Measurements from ENCODE around the gene PHACTR4. TPM values are rescaled to one million over a fixed set of nuclear protein-coding genes. Genes with fewer than 3 reads are reported as not detected.
A peak's percentile ranks its signal among the peaks of the same experiment; 100 is the strongest.

The PHACTR4 gene
- total and polyA plus RNA-seq, 9 of the 15 experiments (the other 6 are each of a cell fraction or from before 2014, with no cell fraction given) = 6.4 to 43.6 (median 14.2) TPM

DNA sequence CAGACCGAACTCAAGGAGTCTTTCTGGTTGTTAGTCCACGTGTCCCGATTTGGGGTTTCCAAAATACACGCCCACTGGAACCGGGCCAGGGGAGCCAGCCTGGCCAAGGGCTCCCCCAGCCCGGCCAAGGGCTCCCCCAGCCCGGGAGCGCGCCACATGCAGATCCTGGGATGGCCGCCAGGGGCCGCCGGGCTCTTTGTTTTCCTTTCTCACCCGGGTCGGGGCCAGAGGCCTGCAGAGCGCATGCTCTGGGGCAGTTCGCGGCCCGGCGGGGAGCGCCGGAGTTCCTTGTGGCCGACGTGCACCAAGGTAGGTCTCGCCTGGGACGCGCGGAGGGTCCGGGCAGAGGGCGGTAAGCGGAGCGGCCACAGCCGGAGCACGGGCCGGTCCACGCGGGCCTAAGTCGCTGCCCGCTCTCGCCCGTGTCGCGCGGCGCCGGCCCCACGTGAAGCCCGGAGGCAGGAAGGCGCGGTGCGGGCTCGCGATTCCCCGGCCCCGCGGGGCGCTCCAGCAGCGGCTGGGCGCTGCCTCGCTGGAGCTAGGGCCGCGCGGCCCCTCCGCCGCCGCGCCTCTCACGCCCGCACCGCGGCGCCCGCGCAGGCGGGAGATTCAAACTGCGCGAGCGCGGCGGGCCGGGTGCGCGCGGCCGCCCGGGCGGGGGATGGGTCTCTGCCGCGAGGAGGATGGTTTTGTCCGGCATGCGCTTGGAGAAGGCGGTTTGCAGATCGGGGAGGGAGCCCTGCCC is 148.6 kb downstream of the PHACTR4 start (continued):
- TF ChIP-seq, protein P1, sequence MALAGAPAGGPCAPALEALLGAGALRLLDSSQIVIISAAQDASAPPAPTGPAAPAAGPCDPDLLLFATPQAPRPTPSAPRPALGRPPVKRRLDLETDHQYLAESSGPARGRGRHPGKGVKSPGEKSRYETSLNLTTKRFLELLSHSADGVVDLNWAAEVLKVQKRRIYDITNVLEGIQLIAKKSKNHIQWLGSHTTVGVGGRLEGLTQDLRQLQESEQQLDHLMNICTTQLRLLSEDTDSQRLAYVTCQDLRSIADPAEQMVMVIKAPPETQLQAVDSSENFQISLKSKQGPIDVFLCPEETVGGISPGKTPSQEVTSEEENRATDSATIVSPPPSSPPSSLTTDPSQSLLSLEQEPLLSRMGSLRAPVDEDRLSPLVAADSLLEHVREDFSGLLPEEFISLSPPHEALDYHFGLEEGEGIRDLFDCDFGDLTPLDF (CRISPR knock-in tag; IDR thresholded peaks at IDR 0.05) = peak; percentile 66; the same call in 1 of the 2 replicates
- TF ChIP-seq, protein P2, sequence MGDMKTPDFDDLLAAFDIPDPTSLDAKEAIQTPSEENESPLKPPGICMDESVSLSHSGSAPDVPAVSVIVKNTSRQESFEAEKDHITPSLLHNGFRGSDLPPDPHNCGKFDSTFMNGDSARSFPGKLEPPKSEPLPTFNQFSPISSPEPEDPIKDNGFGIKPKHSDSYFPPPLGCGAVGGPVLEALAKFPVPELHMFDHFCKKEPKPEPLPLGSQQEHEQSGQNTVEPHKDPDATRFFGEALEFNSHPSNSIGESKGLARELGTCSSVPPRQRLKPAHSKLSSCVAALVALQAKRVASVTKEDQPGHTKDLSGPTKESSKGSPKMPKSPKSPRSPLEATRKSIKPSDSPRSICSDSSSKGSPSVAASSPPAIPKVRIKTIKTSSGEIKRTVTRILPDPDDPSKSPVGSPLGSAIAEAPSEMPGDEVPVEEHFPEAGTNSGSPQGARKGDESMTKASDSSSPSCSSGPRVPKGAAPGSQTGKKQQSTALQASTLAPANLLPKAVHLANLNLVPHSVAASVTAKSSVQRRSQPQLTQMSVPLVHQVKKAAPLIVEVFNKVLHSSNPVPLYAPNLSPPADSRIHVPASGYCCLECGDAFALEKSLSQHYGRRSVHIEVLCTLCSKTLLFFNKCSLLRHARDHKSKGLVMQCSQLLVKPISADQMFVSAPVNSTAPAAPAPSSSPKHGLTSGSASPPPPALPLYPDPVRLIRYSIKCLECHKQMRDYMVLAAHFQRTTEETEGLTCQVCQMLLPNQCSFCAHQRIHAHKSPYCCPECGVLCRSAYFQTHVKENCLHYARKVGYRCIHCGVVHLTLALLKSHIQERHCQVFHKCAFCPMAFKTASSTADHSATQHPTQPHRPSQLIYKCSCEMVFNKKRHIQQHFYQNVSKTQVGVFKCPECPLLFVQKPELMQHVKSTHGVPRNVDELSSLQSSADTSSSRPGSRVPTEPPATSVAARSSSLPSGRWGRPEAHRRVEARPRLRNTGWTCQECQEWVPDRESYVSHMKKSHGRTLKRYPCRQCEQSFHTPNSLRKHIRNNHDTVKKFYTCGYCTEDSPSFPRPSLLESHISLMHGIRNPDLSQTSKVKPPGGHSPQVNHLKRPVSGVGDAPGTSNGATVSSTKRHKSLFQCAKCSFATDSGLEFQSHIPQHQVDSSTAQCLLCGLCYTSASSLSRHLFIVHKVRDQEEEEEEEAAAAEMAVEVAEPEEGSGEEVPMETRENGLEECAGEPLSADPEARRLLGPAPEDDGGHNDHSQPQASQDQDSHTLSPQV (IDR thresholded peaks at IDR 0.05) = peak; percentile 51
- TF ChIP-seq GTF2F1 (IDR thresholded peaks at IDR 0.05; ENCODE audit: low read depth, low read length) (peak; percentile 27; the same call in 1 of the 2 replicates), POLR2B (IDR thresholded peaks at IDR 0.05; ENCODE audit: low read depth, partially characterized antibody) (peak; percentile 20), FOS (IDR thresholded peaks at IDR 0.05; ENCODE audit: extremely low read depth, insufficient read length) (no peak), GATAD2B (IDR thresholded peaks at IDR 0.05; ENCODE audit: borderline replicate concordance) (peak; percentile 99), ILK (tag; IDR thresholded peaks at IDR 0.05; ENCODE audit: borderline replicate concordance, low read depth) (no peak), DPF2 (IDR thresholded peaks at IDR 0.05) (no peak), SP2 (IDR thresholded peaks at IDR 0.05; ENCODE audit: extremely low read depth, low read depth, low read length, poor library complexity, severe bottlenecking) (no peak), POLR2AphosphoS2 (IDR thresholded peaks at IDR 0.05; ENCODE audit: low read length) (peak; percentile 91; the same call in 1 of the 2 replicates), SAP30 (IDR thresholded peaks at IDR 0.05; ENCODE audit: borderline replicate concordance, insufficient read depth, low read depth, low read length, poor library complexity, severe bottlenecking) (peak; percentile 98), KLF6 (CRISPR knock-in tag; IDR thresholded peaks at IDR 0.05; ENCODE audit: borderline replicate concordance) (no peak; the same call in 1 of the 2 replicates), PYGO2 (tag; IDR thresholded peaks at IDR 0.05) (no peak), ZNF282 (CRISPR knock-in tag; IDR thresholded peaks at IDR 0.05) (peak; percentile 77; the same call in 1 of the 2 replicates), ZNF699 (CRISPR knock-in tag; IDR thresholded peaks at IDR 0.05; ENCODE audit: insufficient replicate concordance) (no peak), TAF1 (IDR thresholded peaks at IDR 0.05; ENCODE audit: control insufficient read depth, extremely low read depth, insufficient read depth, low read length, severe bottlenecking) (peak; percentile 85), PTRF (tag; IDR thresholded peaks at IDR 0.05) (no peak), ZNF785 (CRISPR knock-in tag; IDR thresholded peaks at IDR 0.05) (no peak), NR4A1 (CRISPR knock-in tag; IDR thresholded peaks at IDR 0.05) (peak; percentile 73; the same call in 1 of the 2 replicates), NR4A1 (tag; IDR thresholded peaks at IDR 0.05) (no peak)
- TF ChIP-seq, protein P3, sequence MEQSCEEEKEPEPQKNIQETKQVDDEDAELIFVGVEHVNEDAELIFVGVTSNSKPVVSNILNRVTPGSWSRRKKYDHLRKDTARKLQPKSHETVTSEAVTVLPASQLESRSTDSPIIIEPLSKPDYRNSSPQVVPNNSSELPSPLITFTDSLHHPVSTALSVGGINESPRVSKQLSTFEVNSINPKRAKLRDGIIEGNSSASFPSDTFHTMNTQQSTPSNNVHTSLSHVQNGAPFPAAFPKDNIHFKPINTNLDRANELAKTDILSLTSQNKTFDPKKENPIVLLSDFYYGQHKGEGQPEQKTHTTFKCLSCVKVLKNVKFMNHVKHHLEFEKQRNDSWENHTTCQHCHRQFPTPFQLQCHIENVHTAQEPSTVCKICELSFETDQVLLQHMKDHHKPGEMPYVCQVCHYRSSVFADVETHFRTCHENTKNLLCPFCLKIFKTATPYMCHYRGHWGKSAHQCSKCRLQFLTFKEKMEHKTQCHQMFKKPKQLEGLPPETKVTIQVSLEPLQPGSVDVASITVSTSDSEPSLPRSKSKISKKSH (CRISPR knock-in tag; IDR thresholded peaks at IDR 0.05) = 0 out of 2 replicates have a peak, but pooled peaks have one; percentile 8

All from K562 (cell line).